Fibroblast of pulmonary artery (primary cell): ENCODE data around the gene JMY.
"Not testable (repeated sequence)": the region's sequence is repeated elsewhere in the genome, so short reads cannot be mapped to it uniquely, and the experiment has no call there.

Experiments used
- DNase-seq: peaks from one replicate; pipeline ENCODE4 v3.0.0-alpha.2; 2010; ENCODE audit warnings: low read depth
- H3K4me3 ChIP-seq: replicated peaks from 2 replicates; pipeline ENCODE4 v1.5.1; 2011; ENCODE audit warnings: low read depth, mild to moderate bottlenecking, control low read depth, low read length, moderate library complexity
- CTCF ChIP-seq: IDR thresholded peaks from 2 replicates; pipeline ENCODE4 v1.5.1; 2011; ENCODE audit warnings: mild to moderate bottlenecking, control low read depth, low read length, inconsistent platforms; ENCODE audit errors: missing control alignments

Gene JMY

GRCh38 chr5:79236970-79237739, 1.2 kb downstream of the JMY start:
- DNase-seq = peak; percentile 34
- H3K4me3 ChIP-seq = peak overlapping the region; percentile 63
- no peak for TF ChIP-seq CTCF

DNA sequence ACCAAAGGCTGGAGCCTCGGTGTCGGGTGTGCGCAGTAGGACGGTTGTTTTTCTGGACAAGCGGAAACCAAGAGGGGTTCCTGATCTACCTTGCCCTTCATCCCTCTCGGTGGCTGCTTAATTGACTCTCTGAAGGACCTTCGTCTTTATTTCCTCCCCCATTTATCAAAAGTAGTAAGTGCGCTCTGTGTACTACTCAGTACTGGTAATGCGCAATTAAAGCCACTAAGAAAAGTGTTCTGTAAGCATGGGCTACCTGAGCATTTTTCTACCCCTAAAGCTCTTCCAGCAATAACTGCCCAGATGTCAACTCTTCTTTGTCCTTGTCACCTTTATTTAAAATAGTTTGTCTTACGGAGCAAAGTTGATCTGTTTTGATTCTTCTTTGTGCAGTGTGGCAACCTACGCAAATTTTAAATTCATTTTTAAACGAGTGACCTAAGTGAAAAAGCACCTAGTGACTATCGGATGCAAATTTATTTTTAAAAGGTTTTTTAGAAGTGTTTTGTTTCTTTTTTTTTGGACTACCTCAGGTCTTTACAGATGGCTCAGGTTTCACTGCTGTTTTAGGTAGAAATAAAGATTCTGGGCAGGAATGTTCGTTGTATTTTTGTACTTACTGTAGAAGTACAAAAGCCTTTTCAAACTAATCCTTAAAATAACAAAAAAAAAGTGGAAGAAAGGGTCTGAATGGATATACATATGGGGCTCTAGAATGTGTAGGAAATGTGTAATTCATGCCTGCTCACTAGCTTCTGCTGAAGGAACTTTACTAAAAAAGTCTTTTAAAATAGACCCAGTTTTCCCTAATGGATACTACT, 2.0 kb downstream of the JMY start:
- peak overlapping the region; percentile 63 for H3K4me3 ChIP-seq
- DNase-seq = no peak
- TF ChIP-seq CTCF = no peak

- no peak for DNase-seq
- no peak overlapping the region for H3K4me3 ChIP-seq
- no peak for TF ChIP-seq CTCF
Measured at GRCh38 chr5:79240561-79240960, 4.6 kb downstream of the JMY start.

DNA sequence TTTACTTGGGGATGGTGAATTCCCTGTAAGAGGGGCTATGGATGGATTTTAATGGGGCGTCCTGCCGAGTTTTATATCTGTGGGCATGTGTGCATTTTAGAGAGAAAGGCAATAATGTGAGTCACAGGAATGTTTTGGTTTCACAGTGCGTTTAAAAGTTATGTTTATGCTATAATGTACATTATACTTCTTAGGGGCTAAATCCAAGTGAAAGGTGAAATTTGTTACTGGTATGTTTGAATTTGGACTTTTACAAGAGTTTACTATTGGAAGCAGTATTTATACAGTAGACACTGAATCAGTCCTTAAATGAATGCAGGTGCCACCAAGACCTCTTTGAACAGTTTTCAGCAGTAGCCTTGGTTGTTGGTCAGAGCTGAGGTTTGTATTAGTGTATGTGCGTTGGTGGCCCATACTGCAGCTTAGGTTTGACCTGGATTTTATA, 5.6 kb downstream of the JMY start:
- no peak overlapping the region for H3K4me3 ChIP-seq

DNA sequence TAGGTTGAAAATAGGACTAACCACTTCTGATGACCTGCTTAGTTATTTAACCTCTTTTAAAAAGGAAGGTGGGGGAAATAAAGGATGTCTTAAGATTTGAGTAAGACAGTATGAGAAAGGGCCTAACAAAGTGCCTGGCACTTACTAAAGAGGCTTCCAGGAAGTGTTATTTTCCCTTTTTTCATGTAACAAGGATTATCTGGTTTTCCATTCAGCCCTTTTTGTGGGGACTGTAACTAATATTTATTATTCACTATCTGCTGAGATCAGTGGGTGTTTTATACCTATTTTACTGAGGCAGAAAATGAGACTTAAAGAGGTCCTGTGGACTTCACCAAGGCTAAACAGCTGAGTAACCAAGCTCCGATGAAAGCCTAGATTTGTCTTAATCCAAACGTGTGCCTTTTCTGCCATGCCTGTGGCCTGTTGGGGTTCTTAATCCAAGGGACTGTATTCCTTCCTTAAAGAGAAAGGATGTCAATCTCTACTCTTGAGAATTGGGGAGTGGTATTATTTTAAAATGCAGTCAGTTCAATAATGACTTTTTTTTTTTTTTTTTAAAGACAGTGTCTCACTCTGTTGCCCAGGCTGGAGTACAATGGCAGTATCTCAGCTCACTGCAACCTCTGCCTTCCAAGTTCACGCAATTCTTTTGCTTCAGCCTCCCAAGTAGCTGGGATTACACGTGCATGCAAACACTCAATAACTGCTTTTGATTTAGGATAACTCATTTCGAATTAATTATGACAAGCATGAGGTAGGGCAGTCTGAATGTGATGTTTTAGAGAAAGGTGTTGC, 6.5 kb downstream of the JMY start:
- H3K4me3 ChIP-seq = no peak overlapping the region
- no peak for TF ChIP-seq CTCF
- DNase-seq = no peak

More for the DNA sequence above, 5.6 kb downstream of the JMY start:
- DNase-seq = no peak
- TF ChIP-seq CTCF = no peak

GRCh38 chr5:79243224-79243623, 7.3 kb downstream of the JMY start:
- no peak for TF ChIP-seq CTCF
- H3K4me3 ChIP-seq = no peak overlapping the region
- DNase-seq = no peak

GRCh38 chr5:79254067-79254466, 18.1 kb downstream of the JMY start:
- not testable (repeated sequence) for DNase-seq, H3K4me3 ChIP-seq
